Stimulated activated CD8-positive, alpha-beta memory T cell treated with anti-CD3 and anti-CD28 coated beads, Interleukin-15, amount 100 ng/mL, for 1 hour (primary cell): ENCODE measurements around the gene ALK.

Experiments used
- DNase-seq: peaks from one replicate; pipeline ENCODE4 v3.0.0-alpha.2; 2020; ENCODE audit warnings: low read depth

ALK gene

GRCh38 chr2:29224693-29225551 lies 696.5 kb downstream of the ALK start:
- DNase-seq, result no peak

GRCh38 chr2:29223851-29224692 lies 697.3 kb downstream of the ALK start:
- DNase-seq, result no peak

- no peak for DNase-seq
Observed at GRCh38 chr2:29223257-29223656, 698.1 kb downstream of the ALK start.

- DNase-seq, result no peak
Observed at GRCh38 chr2:29222381-29223179, 698.8 kb downstream of the ALK start.

GRCh38 chr2:29220506-29221270 lies 700.7 kb downstream of the ALK start:
- no peak for DNase-seq

- no peak for DNase-seq
Observed at GRCh38 chr2:29219374-29219773, 702.0 kb downstream of the ALK start.

GRCh38 chr2:29218550-29219125 lies 702.7 kb downstream of the ALK start:
- no peak for DNase-seq

- DNase-seq, result no peak
Observed at GRCh38 chr2:29218071-29218470, 703.3 kb downstream of the ALK start.

- DNase-seq, result no peak
Observed at GRCh38 chr2:29216609-29216909, 704.8 kb downstream of the ALK start.

GRCh38 chr2:29215739-29216608 lies 705.4 kb downstream of the ALK start:
- DNase-seq, result no peak

- DNase-seq, result no peak
Observed at GRCh38 chr2:29215073-29215472, 706.3 kb downstream of the ALK start.

GRCh38 chr2:29213888-29214291 lies 707.5 kb downstream of the ALK start:
- no peak for DNase-seq

GRCh38 chr2:29212009-29212408 lies 709.4 kb downstream of the ALK start:
- DNase-seq, result no peak

GRCh38 chr2:29209551-29209950 lies 711.8 kb downstream of the ALK start:
- no peak for DNase-seq

- no peak for DNase-seq
Observed at GRCh38 chr2:29207352-29208148, 713.8 kb downstream of the ALK start.

GRCh38 chr2:29206941-29207340 lies 714.4 kb downstream of the ALK start:
- DNase-seq, result no peak

- no peak for DNase-seq
Observed at GRCh38 chr2:29202819-29203495, 718.4 kb downstream of the ALK start.

GRCh38 chr2:29201979-29202378 lies 719.4 kb downstream of the ALK start:
- no peak for DNase-seq
